HEK293 (cell line): ENCODE results near the gene STYX.

Source experiments
- CTCF ChIA-PET: fragments of 350-600 bp; formaldehyde crosslinking; extraction: SDS; loops from one replicate; lab custom pipeline; 2021; ENCODE audit warnings: antibody characterized with exemption; lab: Yijun Ruan, JAX
- POLR2A ChIA-PET: fragments of 300-600 bp; formaldehyde crosslinking; extraction: SDS; loops from one replicate; lab custom pipeline; 2020; ENCODE audit warnings: antibody characterized with exemption, inconsistent platforms; lab: Yijun Ruan, JAX
- H3K27ac ChIP-seq: fragments of 200-500 bp; sonication (Bioruptor generic); 2 replicates; pipeline ENCODE4 v1.5.1; 2014; ENCODE audit warnings: low read depth, low read length, control low read depth, inconsistent platforms; ENCODE audit errors: extremely low read depth
- H3K36me3 ChIP-seq, 2 experiments: fragments of 200-500 bp in 1 of 2; sonication (Bioruptor generic) in 1 of 2; 1 replicate in 1 of 2; 2 replicates in 1 of 2; pipeline ENCODE4 v1.5.1; 2014 to 2017; ENCODE audit warnings: inconsistent platforms in 2 of 2, low read length in 2 of 2; ENCODE audit not compliant: control insufficient read depth in 2 of 2, insufficient read depth in 1 of 2
- H3K4me1 ChIP-seq: fragments of 200-500 bp; sonication (Bioruptor generic); 2 replicates; pipeline ENCODE4 v1.5.1; 2014; ENCODE audit warnings: mild to moderate bottlenecking, low read length, inconsistent platforms; ENCODE audit not compliant: control insufficient read depth, insufficient read depth
- H3K4me3 ChIP-seq: 2 replicates; pipeline ENCODE4 v1.5.1; 2011; ENCODE audit warnings: low read depth, mild to moderate bottlenecking, control low read depth, low read length, moderate library complexity
- H3K9me3 ChIP-seq: fragments of 200-500 bp; sonication (Bioruptor generic); 2 replicates; pipeline ENCODE4 v1.5.1; 2014; ENCODE audit warnings: low read depth, low read length, inconsistent platforms; ENCODE audit not compliant: control insufficient read depth, insufficient read depth
- ELK4 ChIP-seq: IDR thresholded peaks from 2 replicates; pipeline ENCODE4 v1.6.1; 2011; ENCODE audit warnings: mild to moderate bottlenecking, low read depth, low read length, borderline replicate concordance
- HOXC10 ChIP-seq: sonication (generic); formaldehyde crosslinking; IDR thresholded peaks from 2 replicates; pipeline ENCODE4 v1.8.1; 2023; ENCODE audit warnings: mild to moderate bottlenecking, missing genetic modification reagents
- KLF10 ChIP-seq: fragments of 450-650 bp; IDR thresholded peaks from 2 replicates; pipeline ENCODE4 v1.5.1; 2018; ENCODE audit warnings: missing biosample characterization, mild to moderate bottlenecking, missing genetic modification characterization
- REPIN1 ChIP-seq: fragments of 450-650 bp; formaldehyde crosslinking; IDR thresholded peaks from 2 replicates; pipeline ENCODE4 v1.5.1; 2017; ENCODE audit warnings: missing biosample characterization, missing genetic modification characterization, low read depth
- ZBTB11 ChIP-seq: fragments of 450-650 bp; formaldehyde crosslinking; conservative IDR thresholded peaks from 2 replicates; pipeline ENCODE4 v1.5.1; 2016; ENCODE audit warnings: low read depth, missing biosample characterization, missing genetic modification characterization
- ZBTB44 ChIP-seq: fragments of 450-650 bp; IDR thresholded peaks from 2 replicates; pipeline ENCODE4 v1.5.1; 2018; ENCODE audit warnings: missing biosample characterization, mild to moderate bottlenecking, missing genetic modification characterization
- ZNF138 ChIP-seq: fragments of 450-650 bp; formaldehyde crosslinking; IDR thresholded peaks from 2 replicates; pipeline ENCODE4 v1.5.1; 2016; ENCODE audit warnings: missing biosample characterization, missing genetic modification characterization, borderline replicate concordance
- ZNF148 ChIP-seq: fragments of 450-650 bp; formaldehyde crosslinking; IDR thresholded peaks from 2 replicates; pipeline ENCODE4 v1.5.0; 2017; ENCODE audit warnings: missing biosample characterization, missing genetic modification characterization, borderline replicate concordance
- ZNF155 ChIP-seq: fragments of 450-650 bp; formaldehyde crosslinking; IDR thresholded peaks from 2 replicates; pipeline ENCODE4 v1.5.1; 2016; ENCODE audit warnings: missing biosample characterization, missing genetic modification characterization
- ZNF335 ChIP-seq: fragments of 450-650 bp; formaldehyde crosslinking; conservative IDR thresholded peaks from 2 replicates; pipeline ENCODE4 v1.5.1; 2016; ENCODE audit warnings: missing biosample characterization, missing genetic modification characterization
- ZNF354C ChIP-seq: fragments of 450-650 bp; formaldehyde crosslinking; IDR thresholded peaks from 2 replicates; pipeline ENCODE4 v1.5.1; 2016; ENCODE audit warnings: missing biosample characterization, missing genetic modification characterization, low read depth, borderline replicate concordance
- ZNF426 ChIP-seq: fragments of 450-650 bp; formaldehyde crosslinking; IDR thresholded peaks from 2 replicates; pipeline ENCODE4 v1.5.1; 2017; ENCODE audit warnings: missing biosample characterization, missing genetic modification characterization, mild to moderate bottlenecking, inconsistent platforms, moderate library complexity
- ZNF529 ChIP-seq: fragments of 450-650 bp; formaldehyde crosslinking; IDR thresholded peaks from 2 replicates; pipeline ENCODE4 v1.5.1; 2017; ENCODE audit warnings: missing genetic modification characterization, missing biosample characterization; ENCODE audit not compliant: insufficient replicate concordance
- ZNF623 ChIP-seq: fragments of 450-650 bp; formaldehyde crosslinking; IDR thresholded peaks from 2 replicates; pipeline ENCODE4 v1.5.1; 2016; ENCODE audit warnings: missing biosample characterization, missing genetic modification characterization
- ZNF792 ChIP-seq: fragments of 450-650 bp; formaldehyde crosslinking; IDR thresholded peaks from 2 replicates; pipeline ENCODE4 v1.5.1; 2016; ENCODE audit warnings: missing biosample characterization, missing genetic modification characterization
- ZSCAN16 ChIP-seq: fragments of 450-650 bp; formaldehyde crosslinking; IDR thresholded peaks from 2 replicates; pipeline ENCODE4 v1.5.1; 2016; ENCODE audit warnings: missing biosample characterization, missing genetic modification characterization
- TF ChIP-seq, protein P1 (sequence below): fragments of 450-650 bp; formaldehyde crosslinking; IDR thresholded peaks from 2 replicates; pipeline ENCODE4 v1.5.1; 2016; ENCODE audit warnings: missing biosample characterization, missing genetic modification characterization
- TF ChIP-seq, protein P2 (sequence below): fragments of 450-650 bp; formaldehyde crosslinking; IDR thresholded peaks from 2 replicates; pipeline ENCODE4 v1.5.1; 2016; ENCODE audit warnings: missing biosample characterization, missing genetic modification characterization, borderline replicate concordance

STYX gene

DNA sequence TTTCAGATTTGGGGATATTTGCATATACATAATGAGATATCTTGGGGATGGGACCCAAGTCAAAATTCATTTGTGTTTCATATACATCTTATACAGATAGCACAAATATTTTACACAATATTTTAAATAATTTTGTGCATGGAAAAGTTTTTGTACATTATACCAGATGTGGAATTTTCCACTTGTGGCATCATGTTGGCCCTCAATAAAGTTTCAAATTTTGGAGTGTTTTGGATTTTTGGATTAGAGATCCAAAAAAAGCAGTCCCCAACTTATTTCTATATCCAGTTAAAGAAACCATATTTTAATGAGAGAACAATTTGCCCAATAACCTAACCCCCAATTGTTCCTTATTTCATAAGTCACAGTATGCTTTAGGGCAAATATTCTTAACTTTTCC is 56.9 kb downstream of the STYX start:
- ChIA-PET POLR2A (no interaction called here), CTCF (no interaction called here)
- Histone ChIP-seq H3K4me3 (no peak overlapping the region), H3K4me1 (0 out of 2 replicates have a peak, but pooled peaks cover 3% of the 10 kb centered on the region), H3K27ac (no peak overlapping the region), H3K9me3 (no peaks in the 10 kb centered on the region), H3K36me3 (peaks cover 16 to 17% of the 10 kb centered on the region in 2 experiments)
- TF ChIP-seq ZNF155 (tag by site-specific recombination) (no peak), ELK4 (no peak), ZNF335 (tag by site-specific recombination) (no peak), ZNF623 (tag by site-specific recombination) (no peak), HOXC10 (CRISPR knock-in tag) (no peak), ZBTB11 (tag by site-specific recombination) (no peak), REPIN1 (tag by site-specific recombination) (no peak), ZBTB44 (tag by site-specific recombination) (no peak), ZSCAN16 (tag by site-specific recombination) (no peak), ZNF792 (tag by site-specific recombination) (no peak), ZNF148 (tag by site-specific recombination) (no peak), ZNF529 (tag by site-specific recombination) (no peak), KLF10 (tag by site-specific recombination) (no peak), ZNF138 (tag by site-specific recombination) (no peak), ZNF426 (no peak), ZNF354C (tag by site-specific recombination) (no peak)
- TF ChIP-seq, protein P1, sequence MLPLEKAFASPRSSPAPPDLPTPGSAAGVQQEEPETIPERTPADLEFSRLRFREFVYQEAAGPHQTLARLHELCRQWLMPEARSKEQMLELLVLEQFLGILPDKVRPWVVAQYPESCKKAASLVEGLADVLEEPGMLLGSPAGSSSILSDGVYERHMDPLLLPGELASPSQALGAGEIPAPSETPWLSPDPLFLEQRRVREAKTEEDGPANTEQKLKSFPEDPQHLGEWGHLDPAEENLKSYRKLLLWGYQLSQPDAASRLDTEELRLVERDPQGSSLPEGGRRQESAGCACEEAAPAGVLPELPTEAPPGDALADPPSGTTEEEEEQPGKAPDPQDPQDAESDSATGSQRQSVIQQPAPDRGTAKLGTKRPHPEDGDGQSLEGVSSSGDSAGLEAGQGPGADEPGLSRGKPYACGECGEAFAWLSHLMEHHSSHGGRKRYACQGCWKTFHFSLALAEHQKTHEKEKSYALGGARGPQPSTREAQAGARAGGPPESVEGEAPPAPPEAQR, result no peak
- TF ChIP-seq, protein P2, sequence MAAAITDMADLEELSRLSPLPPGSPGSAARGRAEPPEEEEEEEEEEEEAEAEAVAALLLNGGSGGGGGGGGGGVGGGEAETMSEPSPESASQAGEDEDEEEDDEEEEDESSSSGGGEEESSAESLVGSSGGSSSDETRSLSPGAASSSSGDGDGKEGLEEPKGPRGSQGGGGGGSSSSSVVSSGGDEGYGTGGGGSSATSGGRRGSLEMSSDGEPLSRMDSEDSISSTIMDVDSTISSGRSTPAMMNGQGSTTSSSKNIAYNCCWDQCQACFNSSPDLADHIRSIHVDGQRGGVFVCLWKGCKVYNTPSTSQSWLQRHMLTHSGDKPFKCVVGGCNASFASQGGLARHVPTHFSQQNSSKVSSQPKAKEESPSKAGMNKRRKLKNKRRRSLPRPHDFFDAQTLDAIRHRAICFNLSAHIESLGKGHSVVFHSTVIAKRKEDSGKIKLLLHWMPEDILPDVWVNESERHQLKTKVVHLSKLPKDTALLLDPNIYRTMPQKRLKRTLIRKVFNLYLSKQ, result no peak
